Measurements from ENCODE around the gene C5orf34. TPM values are rescaled to one million over a fixed set of nuclear protein-coding genes. Genes with fewer than 3 reads are reported as not detected.
A peak's percentile ranks its signal among the peaks of the same experiment; 100 is the strongest.
"Not testable (repeated sequence)": the region's sequence is repeated elsewhere in the genome, so short reads cannot be mapped to it uniquely, and the experiment has no call there.

The C5orf34 gene
- total and polyA plus RNA-seq, 5 donors from 2014 or later: 0.75 to 0.87 (median 0.83) TPM; not detected in 1

DNA sequence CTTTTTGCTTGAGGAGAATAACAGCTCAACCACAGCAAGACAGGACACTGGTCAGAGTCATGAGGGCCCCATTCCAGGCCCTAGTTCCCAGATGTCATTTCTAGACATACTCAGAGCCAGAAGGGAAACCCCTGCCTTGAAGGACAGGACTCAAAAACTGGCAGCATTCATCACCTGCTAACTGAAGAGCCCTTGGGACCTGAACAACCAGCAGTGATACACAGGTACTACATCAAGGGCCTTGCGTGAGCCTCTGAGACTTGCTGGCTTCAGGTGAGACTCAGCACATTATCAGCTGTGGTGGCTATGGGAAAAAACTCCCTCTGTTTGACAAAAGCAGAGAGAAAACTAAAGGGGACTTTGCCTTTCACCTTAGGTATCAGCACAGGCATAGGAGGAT is 53.9 kb downstream of the C5orf34 start:
- H3K36me3 Mint-ChIP-seq: peaks cover 41% of the 10 kb centered on the region
- H3K4me1 ChIP-seq (ENCODE audit: control insufficient read depth, insufficient read depth, low read length, poor library complexity, severe bottlenecking): no peaks in the 10 kb centered on the region
- peaks cover 4% of the 10 kb centered on the region for H3K36me3 ChIP-seq (ENCODE audit: control insufficient read depth, insufficient read depth, low read length)
- no peaks in the 10 kb centered on the region for H3K27me3 Mint-ChIP-seq
- ATAC-seq (ENCODE audit: low read depth in 2 of 2): no peak
- H3K4me3 Mint-ChIP-seq: no peak overlapping the region
- H3K27ac ChIP-seq (ENCODE audit: insufficient read depth, low read length, poor library complexity, severe bottlenecking): no peak overlapping the region
- H3K27ac Mint-ChIP-seq: peak overlapping the region in 1 of 3 donors; percentile 81
- H3K4me1 Mint-ChIP-seq: peaks cover 2 to 19% (median 9%) of the 10 kb centered on the region in 4 donors
- H3K9me3 Mint-ChIP-seq: peaks cover 0 to 15% (median 4%) of the 10 kb centered on the region in 7 donors
- no peaks in the 10 kb centered on the region for H3K27me3 ChIP-seq (ENCODE audit: control insufficient read depth, insufficient read depth, low read length)
- no peak overlapping the region for H3K4me3 ChIP-seq (ENCODE audit: low read depth, low read length)
- no peak for DNase-seq
- H3K9me3 ChIP-seq (ENCODE audit: control insufficient read depth in 2 of 2, low read length in 2 of 2): no peaks in the 10 kb centered on the region

DNA sequence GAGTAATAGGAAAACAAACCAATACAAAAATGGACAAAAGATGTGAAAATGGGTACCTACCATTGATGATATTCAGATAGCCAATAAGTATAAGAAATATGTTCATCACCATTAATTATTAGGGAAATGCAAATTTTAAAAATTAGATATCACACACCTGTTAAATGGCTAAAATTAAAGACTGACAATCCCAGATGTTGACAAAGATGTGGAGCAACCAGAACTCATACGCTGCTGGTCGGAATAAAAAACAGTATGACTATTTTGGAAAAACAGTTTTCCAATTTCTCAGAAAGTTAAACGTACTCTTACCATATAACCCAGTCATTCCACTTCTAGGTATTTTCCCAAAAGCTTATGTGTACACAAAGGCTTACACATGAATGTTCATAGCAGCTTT is 58.4 kb downstream of the C5orf34 start:
- H3K36me3 Mint-ChIP-seq: peaks cover 46% of the 10 kb centered on the region

DNA sequence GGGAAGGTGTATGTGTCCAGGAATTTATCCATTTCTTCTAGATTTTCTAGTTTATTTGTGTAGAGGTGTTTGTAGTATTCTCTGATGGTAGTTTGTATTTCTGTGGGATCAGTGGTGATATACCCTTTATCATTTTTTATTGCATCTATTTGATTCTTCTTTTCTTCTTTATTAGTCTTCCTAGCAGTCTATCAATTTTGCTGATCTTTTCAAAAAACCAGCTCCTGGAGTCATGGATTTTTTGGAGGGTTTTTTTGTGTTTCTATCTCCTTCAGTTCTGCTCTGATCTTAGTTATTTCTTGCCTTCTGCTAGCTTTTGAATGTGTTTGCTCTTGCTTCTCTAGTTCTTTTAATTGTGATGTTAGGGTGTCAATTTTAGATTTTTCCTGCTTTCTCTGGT is 73.4 kb downstream of the C5orf34 start:
- H3K4me3 ChIP-seq (ENCODE audit: low read depth, low read length); H3K4me3 Mint-ChIP-seq; H3K27me3 Mint-ChIP-seq; H3K36me3 ChIP-seq (ENCODE audit: control insufficient read depth, insufficient read depth, low read length); H3K27ac Mint-ChIP-seq; H3K27ac ChIP-seq (ENCODE audit: insufficient read depth, low read length, poor library complexity, severe bottlenecking); ATAC-seq (ENCODE audit: low read depth in 2 of 2); H3K4me1 Mint-ChIP-seq; H3K27me3 ChIP-seq (ENCODE audit: control insufficient read depth, insufficient read depth, low read length); DNase-seq; H3K4me1 ChIP-seq (ENCODE audit: control insufficient read depth, insufficient read depth, low read length, poor library complexity, severe bottlenecking): not testable (repeated sequence)
- peaks cover 13 to 23% of the 10 kb centered on the region in 2 experiments for H3K9me3 ChIP-seq (ENCODE audit: control insufficient read depth in 2 of 2, low read length in 2 of 2)
- H3K9me3 Mint-ChIP-seq: peaks cover 3 to 65% (median 20%) of the 10 kb centered on the region in 7 donors
- H3K36me3 Mint-ChIP-seq: peaks cover 23% of the 10 kb centered on the region

More for the DNA sequence above, 58.4 kb downstream of the C5orf34 start:
- H3K27me3 Mint-ChIP-seq: no peaks in the 10 kb centered on the region
- Histone ChIP-seq H3K36me3 (ENCODE audit: control insufficient read depth, insufficient read depth, low read length) (peaks cover 9% of the 10 kb centered on the region), H3K27me3 (ENCODE audit: control insufficient read depth, insufficient read depth, low read length) (no peaks in the 10 kb centered on the region), H3K27ac (ENCODE audit: insufficient read depth, low read length, poor library complexity, severe bottlenecking) (no peak overlapping the region), H3K9me3 (ENCODE audit: control insufficient read depth in 2 of 2, low read length in 2 of 2) (no peaks in the 10 kb centered on the region), H3K4me1 (ENCODE audit: control insufficient read depth, insufficient read depth, low read length, poor library complexity, severe bottlenecking) (no peaks in the 10 kb centered on the region), H3K4me3 (ENCODE audit: low read depth, low read length) (no peak overlapping the region)
- peaks cover 0 to 13% (median 0%) of the 10 kb centered on the region in 7 donors for H3K9me3 Mint-ChIP-seq
- H3K4me1 Mint-ChIP-seq: peaks cover 0 to 9% (median 5%) of the 10 kb centered on the region in 4 donors
- DNase-seq: no peak
- no peak for ATAC-seq (ENCODE audit: low read depth in 2 of 2)
- H3K4me3 Mint-ChIP-seq: no peak overlapping the region
- H3K27ac Mint-ChIP-seq: no peak overlapping the region

DNA sequence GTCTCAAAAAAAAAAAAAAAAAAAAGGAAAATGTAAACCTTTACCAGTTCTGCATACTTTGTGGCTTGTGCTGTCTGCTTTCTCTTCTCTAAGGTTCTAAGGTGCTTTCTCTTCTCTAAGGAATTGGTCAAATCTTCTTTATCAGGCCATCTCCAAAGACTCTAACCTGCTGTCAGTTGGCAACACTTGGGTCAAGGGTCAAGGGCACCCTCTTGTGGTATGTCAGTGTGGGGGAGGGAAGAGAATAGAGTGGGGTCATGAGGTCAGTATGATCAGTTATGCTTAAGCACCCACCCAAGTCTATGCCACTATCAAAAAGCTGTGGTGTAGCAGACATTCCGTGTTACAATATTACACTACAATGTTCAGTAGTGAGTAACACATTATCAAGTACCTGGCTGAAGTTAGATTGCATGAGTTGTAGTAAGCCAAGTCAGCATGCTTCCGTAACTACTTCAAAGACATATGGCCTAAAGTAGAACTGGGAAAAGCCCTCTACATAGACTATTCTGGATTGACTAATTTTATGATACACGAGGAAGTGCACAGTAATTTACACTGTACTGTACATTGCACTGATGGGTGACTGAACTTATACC is 77.8 kb downstream of the C5orf34 start:
- no peaks in the 10 kb centered on the region for H3K27me3 ChIP-seq (ENCODE audit: control insufficient read depth, insufficient read depth, low read length)
- H3K4me3 Mint-ChIP-seq: no peak overlapping the region
- H3K36me3 Mint-ChIP-seq: peaks cover 5% of the 10 kb centered on the region
- no peaks in the 10 kb centered on the region for H3K4me1 ChIP-seq (ENCODE audit: control insufficient read depth, insufficient read depth, low read length, poor library complexity, severe bottlenecking)
- no peak overlapping the region for H3K4me3 ChIP-seq (ENCODE audit: low read depth, low read length)
- H3K9me3 Mint-ChIP-seq: peaks cover 0 to 46% (median 15%) of the 10 kb centered on the region in 7 donors
- ATAC-seq (ENCODE audit: low read depth in 2 of 2): no peak
- no peaks in the 10 kb centered on the region for H3K36me3 ChIP-seq (ENCODE audit: control insufficient read depth, insufficient read depth, low read length)
- peaks cover 5 to 18% of the 10 kb centered on the region in 2 experiments for H3K9me3 ChIP-seq (ENCODE audit: control insufficient read depth in 2 of 2, low read length in 2 of 2)
- no peaks in the 10 kb centered on the region for H3K27me3 Mint-ChIP-seq
- H3K27ac ChIP-seq (ENCODE audit: insufficient read depth, low read length, poor library complexity, severe bottlenecking): no peak overlapping the region
- H3K27ac Mint-ChIP-seq: peak overlapping the region in 1 of 3 donors; percentile 65
- H3K4me1 Mint-ChIP-seq: peaks cover 0 to 2% (median under 1%) of the 10 kb centered on the region in 4 donors
- no peak for DNase-seq

Other genes with a start within 250 kb of the C5orf34 start
- 58.9 TPM for gene HMGCS1, start 201.7 kb downstream of the C5orf34 start, total RNA-seq
- 10 to 100 TPM in 1 of 4 donors, 1 to 10 TPM in 3; 5.4 to 11.8 (median 7.3) TPM for gene HMGCS1, start 201.7 kb downstream of the C5orf34 start, polyA plus RNA-seq
- gene CCL28, start 102.8 kb downstream of the C5orf34 start, total RNA-seq: 14.8 TPM
- 10 to 100 TPM; 14.5 to 18.4 (median 16.0) TPM for gene CCL28, start 102.8 kb downstream of the C5orf34 start, polyA plus RNA-seq
- 11.5 TPM for gene TMEM267, start 31.3 kb downstream of the C5orf34 start, total RNA-seq
- gene TMEM267, start 31.3 kb downstream of the C5orf34 start, polyA plus RNA-seq: 10 to 100 TPM; 31.0 to 33.5 (median 32.6) TPM
- gene PAIP1, start 41.9 kb upstream of the C5orf34 start, total RNA-seq: 31.2 TPM
- gene PAIP1, start 41.9 kb upstream of the C5orf34 start, polyA plus RNA-seq: 10 to 100 TPM; 42.8 to 49.6 (median 44.8) TPM
- 55.3 TPM for gene NNT, start 88.0 kb upstream of the C5orf34 start, total RNA-seq
- 10 to 100 TPM; 46.2 to 64.1 (median 48.4) TPM for gene NNT, start 88.0 kb upstream of the C5orf34 start, polyA plus RNA-seq